ENCODE measurements around the gene PSMG4.

PSMG4 gene

DNA sequence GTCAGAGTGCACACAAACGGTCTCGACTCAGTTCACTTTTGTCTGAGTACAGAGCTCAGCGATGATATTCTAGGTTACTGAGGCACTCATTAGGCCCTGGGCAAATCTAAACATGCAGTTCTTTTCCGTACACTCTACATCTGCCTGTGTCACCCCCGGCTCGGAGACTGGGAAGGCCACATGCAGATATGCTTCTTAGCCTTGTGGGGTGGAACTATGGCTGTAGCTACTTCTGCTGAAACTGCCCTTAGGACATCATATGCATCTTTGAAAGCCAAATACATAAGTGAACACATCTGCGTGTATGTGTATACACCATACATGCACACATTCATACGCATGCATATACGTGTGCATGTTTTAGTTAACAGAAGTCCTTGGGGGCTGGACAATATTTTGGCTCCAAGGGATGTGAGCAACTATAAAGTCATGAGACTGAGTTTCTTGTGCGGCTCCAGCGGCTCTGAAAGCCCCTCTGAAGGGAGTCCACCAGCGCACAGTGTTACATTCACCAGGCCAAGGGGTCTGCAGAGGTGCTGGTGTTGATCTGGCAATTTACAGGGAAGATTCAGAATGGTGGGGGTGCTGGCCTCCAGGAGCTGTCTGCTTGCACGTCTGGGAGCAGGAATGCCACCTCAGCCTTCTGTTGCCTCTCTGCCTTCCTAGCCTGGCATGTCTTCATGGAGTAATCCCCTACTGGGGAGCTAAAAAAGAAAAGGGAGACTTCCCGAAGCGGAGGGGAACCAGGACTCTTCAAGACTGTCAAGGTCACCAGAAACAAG is 31.6 kb downstream of the PSMG4 start:
- DNase-seq (ENCODE audit: low read depth), result no peak

DNA sequence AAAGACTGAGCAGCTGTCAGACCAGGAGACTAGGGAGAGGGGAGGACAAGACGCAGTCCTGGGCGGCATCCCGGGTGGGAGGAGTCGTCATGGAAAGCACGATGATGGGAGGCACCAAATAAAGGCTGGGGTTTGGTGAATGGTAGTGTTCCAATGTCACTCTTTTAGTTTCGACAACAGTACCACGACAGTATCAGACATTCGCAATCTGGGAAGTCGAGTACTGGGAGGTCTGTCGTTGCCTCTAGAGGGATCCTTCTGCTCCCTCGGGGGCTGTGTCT is 32.1 kb downstream of the PSMG4 start:
- no peak for DNase-seq (ENCODE audit: low read depth)

DNA sequence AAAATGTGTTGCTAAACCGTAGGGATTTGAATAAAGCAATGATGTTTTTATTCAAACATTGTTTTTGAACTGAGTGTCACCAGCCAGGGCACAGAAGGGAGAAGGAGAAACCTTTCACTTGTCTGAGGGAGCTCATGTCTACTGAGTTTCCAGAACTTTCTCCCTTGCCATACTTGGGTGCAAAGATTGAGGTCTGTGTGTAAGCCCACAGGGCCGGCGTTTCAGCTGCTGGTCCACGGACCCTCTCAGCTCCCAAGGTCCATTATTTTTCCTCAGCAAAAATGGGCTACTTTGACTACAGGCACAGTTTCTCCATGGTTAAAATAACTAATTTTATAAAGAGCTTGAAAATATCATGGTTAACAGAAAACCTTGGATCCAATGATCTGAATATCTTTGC is 32.6 kb downstream of the PSMG4 start:
- no peak for DNase-seq (ENCODE audit: low read depth)

DNA sequence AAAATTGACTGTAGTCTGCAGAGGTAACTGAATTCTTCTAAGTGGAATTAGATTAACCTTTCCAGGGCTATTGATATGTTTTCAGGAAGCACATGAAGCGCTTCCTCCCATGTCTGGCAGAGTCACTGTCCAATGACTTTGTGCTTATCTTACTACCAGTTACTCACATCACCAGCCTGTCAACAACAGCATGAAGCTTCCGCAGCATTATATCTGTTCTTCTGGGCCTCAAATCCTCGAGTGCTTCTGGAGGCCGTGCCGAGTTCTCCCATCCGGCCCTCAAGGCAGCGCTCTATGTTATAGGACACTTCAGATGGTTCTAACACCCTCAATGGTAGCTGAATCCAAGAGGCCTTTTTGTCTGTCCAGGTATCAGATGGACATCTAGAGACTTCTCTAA is 33.2 kb downstream of the PSMG4 start:
- DNase-seq (ENCODE audit: low read depth), result no peak

DNA sequence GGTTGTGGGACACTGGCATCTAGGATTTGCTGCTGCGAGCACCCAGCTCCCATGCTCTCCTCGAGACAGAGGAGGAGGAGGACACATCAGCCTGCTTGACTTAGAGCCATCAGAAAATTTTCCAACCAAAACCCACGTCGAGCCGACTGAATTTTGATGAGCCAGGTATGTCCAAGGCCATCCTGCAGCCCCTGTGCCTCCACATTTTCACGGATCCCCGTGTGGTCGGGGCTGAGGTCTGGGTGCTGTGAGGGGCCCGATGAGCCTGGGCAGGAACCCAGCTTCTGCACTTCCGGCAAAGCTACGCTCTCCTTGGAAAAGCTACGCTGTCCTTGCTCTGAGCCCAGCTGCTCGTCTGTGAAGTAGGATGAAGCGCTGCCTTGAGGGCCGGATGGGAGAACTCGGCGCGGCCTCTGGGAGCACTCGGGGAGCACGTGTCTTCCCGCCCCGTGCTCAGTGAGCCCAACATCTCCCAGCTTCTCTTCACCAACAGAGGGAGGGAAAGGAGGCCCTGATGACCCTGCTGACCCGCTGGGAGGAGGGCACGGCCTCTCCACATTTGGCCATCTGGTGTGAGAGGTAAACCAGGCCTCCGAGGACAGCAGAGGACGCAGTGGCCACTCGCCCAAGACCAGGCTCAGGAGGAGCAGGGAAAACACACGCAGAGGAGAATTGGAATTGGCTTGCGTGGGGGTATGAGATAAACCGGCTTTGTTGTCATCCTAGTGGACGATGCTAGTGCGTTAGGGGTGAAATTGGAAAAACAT is 33.9 kb downstream of the PSMG4 start:
- DNase-seq (ENCODE audit: low read depth), result no peak

DNA sequence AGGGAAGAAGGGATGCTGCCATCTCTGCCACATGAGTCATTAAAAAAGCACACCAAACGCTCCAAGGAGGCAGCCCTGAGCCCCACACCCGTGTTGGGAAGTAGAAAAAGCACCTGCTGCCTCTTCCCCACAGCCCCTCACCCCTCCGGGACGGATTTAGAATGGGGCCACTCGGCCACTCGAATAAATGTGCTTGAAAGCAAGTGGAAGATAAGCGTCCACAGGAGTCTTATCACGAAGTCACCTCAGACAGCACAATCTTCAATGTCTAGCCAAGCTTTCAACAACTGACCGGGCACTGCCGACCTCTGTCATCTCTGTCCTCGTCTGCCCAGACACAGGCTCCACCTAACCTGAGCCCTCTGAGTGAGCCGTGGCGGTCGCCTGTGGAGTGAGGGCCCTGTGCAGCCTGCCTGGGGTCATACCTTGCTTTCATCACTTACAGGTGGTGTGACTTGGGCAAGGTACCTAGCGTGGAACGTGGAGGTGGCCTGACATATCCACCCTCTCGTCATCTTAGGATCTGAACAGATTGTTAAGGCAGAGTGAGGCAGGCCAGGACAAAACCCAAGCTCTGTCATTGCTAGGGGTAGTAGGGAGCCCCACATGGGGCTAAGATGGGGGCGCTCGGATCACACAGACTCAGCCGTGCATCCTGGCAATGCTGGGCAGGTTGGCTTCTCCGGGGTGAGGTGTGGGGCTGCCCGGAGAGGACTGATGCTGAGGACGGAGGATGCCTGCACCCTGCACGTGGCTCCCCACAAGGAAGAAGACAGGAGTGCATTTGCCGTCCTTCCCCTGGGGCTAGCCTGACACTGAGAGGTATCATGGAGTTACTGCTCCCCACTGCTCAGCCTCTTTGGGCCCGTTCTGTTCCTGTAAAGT is 34.8 kb downstream of the PSMG4 start:
- no peak for DNase-seq (ENCODE audit: low read depth)

DNA sequence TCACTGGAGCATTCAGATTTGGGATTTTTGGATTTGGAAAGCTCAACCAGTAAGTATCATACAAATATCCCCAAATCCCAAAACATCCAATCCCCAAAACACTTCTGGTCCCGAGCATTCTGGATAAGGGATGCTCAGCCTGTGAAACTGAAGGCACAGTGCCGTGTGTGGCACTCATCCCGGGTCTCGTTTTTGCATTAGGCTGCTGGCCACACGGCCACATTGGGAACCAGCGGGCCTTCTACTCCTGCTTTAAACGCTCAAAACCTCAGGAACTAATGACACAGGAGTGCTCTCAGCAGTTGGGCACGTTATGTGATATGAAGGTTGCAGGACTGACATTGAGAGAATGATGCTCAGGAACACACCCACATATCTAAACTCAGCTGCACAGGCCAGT is 35.6 kb downstream of the PSMG4 start:
- no peak for DNase-seq (ENCODE audit: low read depth)

DNA sequence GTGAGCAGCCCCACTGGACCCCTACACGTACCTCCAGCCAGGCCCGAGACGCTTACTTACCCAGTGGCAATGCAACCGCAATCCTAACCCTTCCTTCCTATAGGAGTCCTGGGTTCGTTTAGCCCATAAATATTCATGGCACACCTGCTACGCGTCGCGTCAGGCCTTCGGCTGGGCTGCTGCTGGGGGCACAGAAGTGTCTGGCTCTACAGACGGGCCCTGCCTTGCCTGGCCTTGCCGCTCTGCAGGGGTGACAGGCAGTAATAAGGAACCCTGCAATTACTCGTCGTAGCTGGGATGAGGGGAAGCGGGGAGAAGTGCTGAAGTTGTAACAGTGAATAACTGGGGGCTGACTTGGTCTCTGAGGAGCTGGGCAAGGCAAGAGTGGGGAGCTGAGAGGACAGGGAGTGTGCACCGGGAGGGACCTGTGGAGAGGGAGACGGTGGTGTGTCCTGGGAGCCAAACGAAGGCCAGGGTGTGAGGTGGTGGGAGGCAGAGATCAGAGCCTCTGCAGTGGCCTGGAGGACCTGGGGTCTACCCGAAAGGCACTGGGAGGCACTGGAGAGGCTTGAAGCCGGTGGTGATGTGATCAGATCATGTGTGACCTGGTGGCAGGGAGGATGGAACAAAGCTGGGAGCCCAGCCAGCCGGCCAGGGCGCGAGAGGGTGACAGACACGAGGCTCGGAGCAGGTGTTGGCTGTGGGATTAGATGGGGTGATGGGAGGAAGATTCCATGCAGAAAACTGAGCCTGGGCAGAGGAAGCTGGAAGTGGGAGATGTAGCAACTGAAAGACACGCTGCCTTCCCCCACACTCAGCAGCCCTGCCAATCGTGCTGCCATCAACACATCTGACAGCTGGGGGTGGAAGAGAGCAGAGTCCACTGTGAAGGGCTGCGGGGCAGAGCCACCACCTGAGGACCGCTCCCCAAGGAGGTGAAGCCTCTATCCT is 36.4 kb downstream of the PSMG4 start:
- DNase-seq (ENCODE audit: low read depth), result no peak

DNA sequence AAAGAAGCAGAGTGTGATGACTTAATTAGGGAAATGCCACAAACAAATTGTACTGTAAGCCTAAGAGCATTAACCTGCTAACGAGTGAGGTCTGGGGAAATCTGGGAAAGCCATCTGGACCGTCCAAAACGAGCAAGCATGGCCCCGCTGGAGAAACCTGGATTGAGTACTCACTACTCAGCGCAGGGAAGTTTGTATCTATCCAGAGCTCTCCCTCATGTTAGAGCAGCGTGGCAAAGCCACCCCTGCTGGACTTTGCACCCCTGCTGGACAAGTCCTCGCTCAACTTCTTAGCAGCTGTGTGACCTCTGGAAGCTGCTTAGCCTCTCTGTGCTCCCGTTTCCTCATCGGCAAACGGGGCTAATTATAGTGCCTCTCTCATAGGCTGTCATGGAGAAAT is 37.3 kb downstream of the PSMG4 start:
- DNase-seq (ENCODE audit: low read depth), result no peak

DNA sequence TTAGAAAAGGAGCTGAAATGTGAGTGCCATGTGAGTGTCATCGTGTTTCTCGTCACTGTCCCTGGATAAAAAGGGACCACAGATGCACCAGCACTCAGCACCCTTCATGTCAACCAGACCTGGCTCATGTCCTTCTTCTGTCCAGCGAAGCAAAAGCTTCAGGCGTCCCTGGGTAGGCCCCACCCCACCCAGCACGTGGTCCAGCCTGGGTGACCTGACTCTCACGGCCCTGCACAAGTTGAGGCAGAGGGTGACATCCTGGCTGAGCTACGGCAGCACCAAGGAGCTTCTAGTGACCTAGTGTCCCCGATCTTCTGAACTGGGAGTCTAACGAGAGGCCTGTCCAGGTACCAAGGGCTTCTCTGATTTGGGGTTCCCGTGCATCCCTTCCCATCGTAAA is 37.8 kb downstream of the PSMG4 start:
- DNase-seq (ENCODE audit: low read depth), result no peak

DNA sequence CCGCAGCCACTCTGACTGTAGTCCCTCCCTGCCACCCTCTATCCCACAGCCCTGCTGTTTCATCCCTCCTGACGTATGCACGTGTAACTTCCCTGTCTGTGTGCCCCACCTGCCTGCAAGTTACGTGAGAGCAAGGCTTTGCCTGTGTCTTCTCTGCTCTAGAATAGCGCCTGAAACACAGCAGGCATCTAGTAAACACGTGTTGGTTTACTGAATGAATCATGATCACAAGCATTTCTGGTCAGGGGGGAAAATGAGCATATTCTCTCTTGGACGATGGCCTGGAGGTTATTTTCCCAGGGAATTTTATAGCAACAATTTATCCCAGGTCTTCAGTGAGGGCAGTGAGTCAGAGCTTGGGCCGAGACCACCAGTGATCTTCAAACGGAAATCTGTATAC is 38.3 kb downstream of the PSMG4 start:
- DNase-seq (ENCODE audit: low read depth), result no peak

DNA sequence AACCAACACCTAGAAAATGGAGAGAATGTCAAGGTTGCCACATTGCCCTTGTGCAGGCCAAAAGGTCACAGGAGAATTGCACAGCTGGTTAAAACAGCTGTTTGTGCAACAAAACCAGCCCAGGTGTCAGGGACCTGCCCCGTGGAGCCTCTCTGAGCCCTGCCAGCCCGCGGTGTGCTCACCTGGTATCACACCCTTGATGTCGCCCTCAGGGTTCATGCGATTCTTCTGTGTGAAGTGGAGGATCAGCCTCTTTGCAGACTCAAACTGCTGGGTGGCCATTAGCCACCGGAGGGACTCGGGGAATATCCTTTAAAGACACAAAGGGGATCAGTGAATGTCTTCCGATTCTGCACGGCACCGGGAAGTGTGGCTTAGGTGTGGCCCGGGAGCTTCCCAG is 39.2 kb downstream of the PSMG4 start:
- DNase-seq (ENCODE audit: low read depth), result no peak

DNA sequence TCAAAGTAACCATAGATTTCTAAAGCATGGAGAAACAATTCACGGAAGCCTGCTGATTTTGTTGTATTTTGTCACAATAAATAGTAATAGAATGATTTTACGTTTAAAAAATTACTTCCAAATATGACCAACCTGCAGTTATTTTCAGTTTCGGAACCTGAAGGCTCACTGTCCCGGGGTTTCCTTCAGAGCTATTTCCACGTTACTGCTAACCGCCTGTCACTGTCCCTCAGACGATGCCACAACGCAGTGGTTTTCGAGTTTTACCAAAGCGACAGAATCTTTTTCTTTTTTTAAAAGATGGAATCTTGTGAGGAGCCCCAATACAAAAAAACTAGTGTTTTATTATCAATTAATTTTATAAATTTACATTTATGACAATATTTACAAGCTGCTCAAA is 40.5 kb downstream of the PSMG4 start:
- no peak for DNase-seq (ENCODE audit: low read depth)

DNA sequence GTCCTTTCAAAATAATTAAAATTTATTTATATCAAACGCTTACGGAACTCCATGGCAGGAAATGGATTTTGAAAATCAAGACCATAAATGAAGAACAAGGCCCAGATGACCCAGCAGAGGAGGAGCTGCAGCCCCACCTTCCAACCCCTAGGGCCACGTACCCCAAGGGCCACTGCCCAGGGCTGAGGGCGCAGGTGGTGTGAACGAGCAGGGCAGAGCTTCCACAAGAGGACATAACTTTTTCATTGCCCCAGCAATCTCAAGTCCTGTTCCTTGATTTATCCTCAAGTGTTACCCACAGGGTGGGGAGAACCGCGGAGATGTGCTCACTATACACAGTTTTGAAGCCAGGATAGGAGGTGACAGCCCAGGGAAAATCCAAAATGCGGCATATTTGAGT is 42.8 kb downstream of the PSMG4 start:
- DNase-seq (ENCODE audit: low read depth), result no peak

DNA sequence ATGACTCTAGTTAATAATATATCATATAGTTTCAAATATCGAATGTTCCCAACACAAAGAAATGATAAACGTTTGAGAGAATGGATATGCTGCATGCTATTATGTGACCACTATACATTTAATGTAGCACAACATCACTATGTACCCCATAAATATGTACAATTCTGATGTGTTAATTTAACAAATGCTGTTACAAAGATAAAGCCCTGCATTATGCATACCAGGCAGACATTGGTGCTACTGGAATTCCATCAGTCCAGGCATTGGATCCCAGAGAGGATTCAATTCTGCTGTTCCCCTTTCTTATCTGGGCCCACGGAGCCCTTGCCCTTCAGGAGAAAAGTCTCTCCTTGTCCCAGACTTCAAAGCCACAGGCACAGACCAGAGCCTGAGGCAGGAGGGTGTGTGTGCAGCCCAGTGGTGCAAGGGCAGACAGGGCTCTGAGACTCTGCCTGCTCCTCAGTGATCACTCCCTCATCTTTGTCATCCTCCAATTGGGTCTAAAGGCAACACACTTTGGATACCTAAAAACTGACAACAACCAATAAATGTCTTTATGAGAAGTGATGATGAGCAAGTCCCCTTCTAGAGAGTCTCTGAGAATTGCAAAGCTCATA is 45.2 kb downstream of the PSMG4 start:
- DNase-seq (ENCODE audit: low read depth), result no peak

DNA sequence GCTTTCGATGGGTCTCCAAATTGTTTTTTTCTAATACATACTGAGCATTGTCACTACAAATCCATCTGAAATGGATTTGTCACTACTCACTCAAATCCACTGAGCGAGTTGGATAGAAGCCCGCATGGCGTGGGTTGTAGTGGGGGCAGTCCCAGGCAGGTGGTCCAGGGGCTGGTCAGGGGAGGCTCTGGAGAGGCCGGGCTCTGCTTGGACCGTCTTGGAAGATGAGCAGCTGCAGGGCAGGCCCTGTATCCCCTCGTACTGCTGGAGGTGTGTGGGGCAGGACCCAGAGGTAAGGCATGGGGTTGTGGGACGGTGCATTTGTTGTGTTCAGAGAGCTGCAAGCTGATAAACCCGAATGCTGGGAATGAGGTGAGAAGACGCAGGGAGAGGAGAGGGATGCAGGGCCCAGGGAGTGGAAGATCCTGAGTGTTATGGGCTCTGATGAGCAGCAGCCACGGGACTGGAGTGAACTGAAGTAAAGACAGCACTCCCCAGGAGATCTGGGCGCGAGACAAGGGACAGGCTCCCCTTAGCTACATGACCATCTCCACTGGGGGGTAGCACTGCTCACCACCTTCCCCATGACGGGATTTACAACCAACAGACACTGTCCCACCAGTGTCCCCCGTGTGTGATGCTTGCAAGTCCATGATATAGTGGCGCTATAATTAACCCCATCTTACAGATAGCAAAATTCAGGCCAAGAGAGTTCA is 45.9 kb downstream of the PSMG4 start:
- no peak for DNase-seq (ENCODE audit: low read depth)

DNA sequence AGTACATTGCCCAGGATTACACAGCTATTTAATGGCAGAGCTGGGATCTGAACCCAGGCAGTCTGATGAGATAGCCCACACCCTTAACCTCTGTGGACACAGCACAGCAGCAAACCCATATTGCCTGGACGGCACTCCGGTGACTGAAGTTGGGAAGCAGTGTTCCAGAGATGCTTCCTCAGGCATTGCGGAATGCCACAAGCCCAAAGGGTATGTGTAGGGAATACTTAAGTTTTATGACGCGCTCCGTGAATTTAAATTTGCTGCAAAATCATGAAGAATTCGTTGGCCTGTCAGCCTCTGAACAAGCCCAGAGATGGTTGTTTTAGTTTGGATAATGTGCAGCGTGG is 46.4 kb downstream of the PSMG4 start:
- no peak for DNase-seq (ENCODE audit: low read depth)

DNA sequence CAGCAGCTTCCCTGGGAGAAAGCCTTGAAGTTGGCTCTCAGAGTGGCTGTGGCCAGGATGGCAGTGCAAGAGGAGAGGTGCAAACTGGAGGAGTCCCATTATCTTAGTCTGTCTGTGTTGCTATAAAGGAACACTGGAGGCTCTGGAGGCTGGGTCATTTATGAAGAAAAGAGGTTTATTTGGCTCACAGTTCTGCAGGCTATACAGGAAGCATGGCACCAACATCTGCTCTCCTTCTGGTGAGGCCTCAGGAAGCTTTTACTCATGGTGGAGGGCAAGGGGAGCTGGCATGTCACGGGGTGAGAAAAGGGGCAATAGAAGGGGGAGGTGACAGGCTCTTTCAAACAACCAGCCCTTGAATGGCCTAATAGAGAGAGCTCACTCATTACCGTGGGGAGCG is 47.1 kb downstream of the PSMG4 start:
- DNase-seq (ENCODE audit: low read depth), result no peak

DNA sequence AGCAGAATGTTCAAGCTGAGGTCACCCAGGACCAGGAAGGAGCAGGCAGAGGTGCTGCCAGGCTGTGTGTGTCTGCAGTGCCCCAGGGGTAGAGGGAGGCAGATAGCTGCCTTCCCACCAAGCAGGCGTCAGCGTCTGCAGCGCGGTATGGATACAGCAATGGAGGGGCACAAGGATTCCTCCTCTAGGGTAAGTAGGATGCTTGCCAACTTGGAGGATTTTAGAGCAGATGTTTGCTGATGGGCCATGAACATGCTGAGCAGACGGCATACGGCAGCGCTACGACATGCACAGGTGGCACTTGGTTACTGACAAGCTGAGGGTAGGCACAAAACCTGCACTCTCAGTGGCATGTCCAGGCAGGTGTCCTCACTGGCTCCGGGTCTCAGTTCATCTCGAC is 48.1 kb downstream of the PSMG4 start:
- no peak for DNase-seq (ENCODE audit: low read depth)

DNA sequence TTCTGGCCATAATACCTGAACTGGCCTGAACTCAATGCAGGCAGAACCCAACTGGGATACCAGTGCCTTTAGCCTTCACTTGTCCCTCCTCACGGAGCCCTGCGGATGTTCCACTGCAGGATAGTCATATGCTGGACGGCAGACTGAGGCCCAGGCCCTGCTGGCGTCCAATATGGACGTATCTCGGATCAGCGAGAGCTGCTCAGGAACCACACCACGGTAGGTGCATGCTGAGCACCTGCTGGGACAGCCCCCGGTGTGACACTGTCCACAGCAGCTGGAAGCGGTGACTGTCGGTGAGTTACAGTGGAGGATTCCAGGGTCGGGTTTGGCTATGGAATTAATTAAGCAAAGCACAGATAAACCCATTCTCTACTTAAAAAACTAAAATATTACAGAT is 48.7 kb downstream of the PSMG4 start:
- no peak for DNase-seq (ENCODE audit: low read depth)

DNA sequence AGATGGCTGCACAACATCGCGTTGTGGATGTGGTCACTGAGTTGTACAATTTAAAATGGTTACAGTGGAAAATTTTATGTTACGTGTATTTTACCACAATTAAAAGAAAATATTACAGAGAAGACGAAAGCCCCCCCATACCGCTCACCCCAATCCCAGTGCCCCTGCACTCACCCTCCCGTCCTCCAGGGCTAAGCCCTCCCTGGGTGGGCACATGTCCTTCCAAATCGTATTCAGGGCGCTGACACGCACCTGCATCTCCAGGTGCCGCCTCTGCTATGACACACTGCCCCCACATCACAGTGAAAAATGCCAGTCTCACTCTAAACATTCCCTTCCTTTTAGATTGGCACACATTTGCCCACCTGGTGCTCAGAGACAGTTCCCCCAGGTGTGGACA is 49.4 kb downstream of the PSMG4 start:
- no peak for DNase-seq (ENCODE audit: low read depth)

All from activated T-helper 9 cell treated with anti-CD3 and anti-CD28 coated beads, Interleukin-2, amount 50 U/mL, for 16 hours (primary cell).